Fibroblast of villous mesenchyme (primary cell): Measurements from ENCODE around the gene DNM2. TPM values are rescaled to one million over a fixed set of nuclear protein-coding genes. Genes with fewer than 3 reads are reported as not detected.
A peak's percentile ranks its signal among the peaks of the same experiment; 100 is the strongest.

ENCODE experiments used
- DNase-seq: peaks from one replicate; pipeline ENCODE4 v3.0.0-alpha.2; 2010; ENCODE audit warnings: low read depth
- H3K4me3 ChIP-seq: 2 replicates; pipeline ENCODE4 v1.5.1; 2011; ENCODE audit warnings: low read depth, mild to moderate bottlenecking, low read length
- total RNA-seq: library from RNA; depleted of rRNA; stranded (reverse); fragments of >200 nt; gene quantifications from 2 replicates; pipeline ENCODE4 v1.2.3, GENCODE V29; 2012
- TF ChIP-seq, protein P1 (sequence below): IDR thresholded peaks from 2 replicates; pipeline ENCODE4 v1.5.1; 2012; ENCODE audit warnings: low read depth, mild to moderate bottlenecking, low read length; ENCODE audit not compliant: insufficient read depth

The DNM2 gene
- total RNA-seq, 1 donor: 101 TPM

DNA sequence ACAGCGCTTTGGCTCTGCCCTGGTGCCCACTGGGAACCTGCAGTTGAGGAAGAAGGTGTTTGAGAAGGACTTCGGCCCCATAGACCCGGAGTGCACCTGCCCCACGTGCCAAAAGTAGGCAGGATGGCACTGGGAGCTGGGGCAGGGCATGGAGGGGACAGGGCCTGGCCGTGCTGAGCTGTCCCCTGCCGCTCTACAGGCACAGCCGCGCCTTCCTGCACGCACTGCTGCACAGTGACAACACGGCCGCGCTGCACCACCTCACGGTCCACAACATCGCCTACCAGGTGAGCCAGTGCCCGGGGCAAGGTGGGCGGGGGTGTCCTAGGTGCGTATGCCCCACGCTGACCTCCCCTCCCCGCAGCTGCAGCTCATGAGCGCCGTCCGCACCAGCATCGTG lies 5.1 kb upstream of the DNM2 start:
- TF ChIP-seq, protein P1, sequence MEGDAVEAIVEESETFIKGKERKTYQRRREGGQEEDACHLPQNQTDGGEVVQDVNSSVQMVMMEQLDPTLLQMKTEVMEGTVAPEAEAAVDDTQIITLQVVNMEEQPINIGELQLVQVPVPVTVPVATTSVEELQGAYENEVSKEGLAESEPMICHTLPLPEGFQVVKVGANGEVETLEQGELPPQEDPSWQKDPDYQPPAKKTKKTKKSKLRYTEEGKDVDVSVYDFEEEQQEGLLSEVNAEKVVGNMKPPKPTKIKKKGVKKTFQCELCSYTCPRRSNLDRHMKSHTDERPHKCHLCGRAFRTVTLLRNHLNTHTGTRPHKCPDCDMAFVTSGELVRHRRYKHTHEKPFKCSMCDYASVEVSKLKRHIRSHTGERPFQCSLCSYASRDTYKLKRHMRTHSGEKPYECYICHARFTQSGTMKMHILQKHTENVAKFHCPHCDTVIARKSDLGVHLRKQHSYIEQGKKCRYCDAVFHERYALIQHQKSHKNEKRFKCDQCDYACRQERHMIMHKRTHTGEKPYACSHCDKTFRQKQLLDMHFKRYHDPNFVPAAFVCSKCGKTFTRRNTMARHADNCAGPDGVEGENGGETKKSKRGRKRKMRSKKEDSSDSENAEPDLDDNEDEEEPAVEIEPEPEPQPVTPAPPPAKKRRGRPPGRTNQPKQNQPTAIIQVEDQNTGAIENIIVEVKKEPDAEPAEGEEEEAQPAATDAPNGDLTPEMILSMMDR: no peak
- no peak for DNase-seq
- no peak overlapping the region for H3K4me3 ChIP-seq

DNA sequence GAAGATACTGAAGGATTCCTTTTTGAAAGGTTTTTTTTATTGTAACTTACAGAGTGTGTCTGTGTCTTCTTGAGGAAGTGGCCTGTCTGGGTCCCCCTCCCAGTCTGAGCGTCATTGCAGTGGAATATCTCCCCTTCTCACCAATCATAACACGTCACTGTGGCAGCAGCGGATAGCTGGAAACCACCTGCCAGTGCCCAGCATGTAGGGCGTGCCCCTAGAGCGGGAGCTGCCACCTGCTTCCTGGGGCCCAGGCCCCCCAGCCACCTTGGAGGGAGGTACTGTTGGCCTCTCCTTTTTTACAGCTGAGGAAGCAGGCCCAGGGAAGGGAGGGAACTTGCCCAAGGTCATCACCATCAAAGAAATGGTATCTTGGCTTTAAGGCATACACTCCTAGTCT lies 4.6 kb upstream of the DNM2 start:
- DNase-seq: no peak
- H3K4me3 ChIP-seq: no peak overlapping the region
- TF ChIP-seq, protein P1: no peak

DNA sequence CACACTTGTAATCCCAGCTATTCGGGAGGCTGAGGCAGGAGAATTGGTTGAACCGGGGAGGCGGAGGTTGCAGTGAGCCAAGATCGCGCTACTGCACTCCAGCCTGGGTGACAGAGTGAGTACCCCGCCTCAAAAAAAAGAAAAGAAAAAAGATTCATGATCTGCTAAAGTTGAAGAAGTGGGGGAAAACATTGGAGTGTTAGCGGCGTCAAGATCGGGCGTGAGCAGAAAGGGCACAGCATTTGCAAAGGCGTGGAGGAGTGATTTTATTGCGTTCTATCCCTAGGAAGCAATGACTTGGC lies 874 bp upstream of the DNM2 start:
- H3K4me3 ChIP-seq: peak overlapping the region; percentile 36
- no peak for DNase-seq
- TF ChIP-seq, protein P1: no peak

DNA sequence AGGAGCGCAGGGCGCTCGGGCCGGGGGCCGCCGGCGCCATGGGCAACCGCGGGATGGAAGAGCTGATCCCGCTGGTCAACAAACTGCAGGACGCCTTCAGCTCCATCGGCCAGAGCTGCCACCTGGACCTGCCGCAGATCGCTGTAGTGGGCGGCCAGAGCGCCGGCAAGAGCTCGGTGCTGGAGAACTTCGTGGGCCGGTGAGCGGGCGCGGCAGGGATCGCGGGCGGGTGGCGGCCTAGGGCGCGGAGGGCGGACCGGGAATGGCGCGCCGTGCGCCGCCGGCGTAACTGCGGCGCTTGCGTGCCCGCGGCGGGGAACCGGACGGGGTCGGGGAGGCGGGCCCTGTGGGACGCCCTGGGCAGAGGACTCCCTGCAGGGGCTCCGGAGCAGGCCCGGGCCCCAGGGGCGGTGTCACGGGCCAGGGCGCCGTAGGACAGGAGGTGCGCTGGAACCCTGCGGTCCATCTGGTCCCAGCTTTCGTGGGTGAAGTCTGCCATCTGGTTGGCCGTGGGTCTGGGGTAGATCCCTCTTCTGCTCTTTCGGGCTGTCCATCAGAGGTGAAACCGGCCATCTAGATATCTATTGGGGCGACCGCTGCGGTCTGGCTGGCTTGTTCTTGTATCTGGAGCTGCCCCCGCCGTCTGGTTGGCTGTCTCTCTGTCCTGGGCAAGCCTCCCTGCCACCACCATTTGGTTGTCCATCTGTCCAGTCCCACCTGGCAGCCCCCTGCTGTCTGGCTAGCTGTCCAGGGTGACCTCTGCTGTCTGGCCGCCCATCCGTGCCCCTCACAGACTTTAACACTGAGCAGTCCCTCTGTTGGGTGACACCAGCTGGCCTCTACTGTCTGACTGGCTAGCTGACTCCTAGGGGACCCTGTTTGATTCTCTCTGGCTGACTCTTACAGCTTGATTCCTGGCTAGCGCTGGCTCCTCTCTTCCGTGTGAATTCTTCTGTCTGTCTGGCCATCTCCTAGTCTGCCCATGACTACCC lies 622 bp downstream of the DNM2 start:
- peak; percentile 47 for DNase-seq
- peak overlapping the region; percentile 82 for H3K4me3 ChIP-seq
- TF ChIP-seq, protein P1: no peak

DNA sequence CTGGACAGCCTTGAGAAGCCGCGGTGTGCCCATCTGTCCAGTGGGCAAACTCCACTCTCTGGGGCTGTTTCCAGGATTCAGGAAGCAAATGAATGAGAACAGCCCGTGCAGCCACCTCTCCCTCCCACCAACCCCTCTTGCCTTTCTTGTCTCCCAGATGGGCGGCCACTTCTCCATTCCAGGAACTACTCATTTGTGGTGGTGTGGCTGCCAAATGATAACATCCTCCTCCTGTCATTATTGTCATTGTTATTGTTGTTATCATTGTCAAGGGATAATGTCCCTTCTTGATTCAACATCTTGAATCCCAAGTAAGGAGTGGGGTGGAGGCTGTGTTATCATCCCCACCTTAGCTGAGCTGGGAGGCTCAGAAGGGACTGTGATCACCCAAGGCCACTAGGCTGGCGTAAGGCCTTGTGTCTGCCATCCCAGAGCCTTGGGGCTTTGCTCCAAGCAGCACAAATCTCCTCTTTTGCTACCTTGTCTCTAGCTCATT lies 1.6 kb downstream of the DNM2 start:
- TF ChIP-seq, protein P1: no peak
- H3K4me3 ChIP-seq: peak overlapping the region; percentile 82
- no peak for DNase-seq

DNA sequence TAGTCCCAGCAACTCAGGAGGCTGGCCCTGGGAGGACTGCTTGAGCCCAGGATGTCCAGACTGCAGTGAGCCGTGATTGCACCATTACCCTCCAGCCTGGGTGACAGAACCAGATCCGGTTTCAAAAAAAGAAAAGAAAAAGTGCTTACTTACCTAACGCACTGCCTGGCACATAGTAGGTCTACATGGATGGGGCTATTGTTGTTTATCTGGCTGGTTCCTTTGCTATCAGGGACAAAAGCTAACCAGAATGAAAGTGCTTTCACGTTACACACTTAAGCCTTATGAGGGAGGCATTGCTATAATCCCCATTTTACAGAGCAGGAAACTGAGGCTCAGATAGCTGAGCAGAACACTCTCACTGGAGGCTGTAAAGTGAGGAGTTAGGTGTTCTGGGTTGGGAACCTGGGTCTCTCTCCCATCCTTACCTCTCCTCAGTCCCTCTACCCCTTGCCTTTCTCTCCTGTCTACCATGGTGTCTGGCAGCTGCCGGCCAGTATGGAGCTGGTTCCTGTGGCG lies 2.8 kb downstream of the DNM2 start:
- TF ChIP-seq, protein P1: no peak
- no peak for DNase-seq
- no peak overlapping the region for H3K4me3 ChIP-seq
